Breast epithelium (tissue), 4 donors: ENCODE results near the gene UNC119. TPM values are rescaled to one million over a fixed set of nuclear protein-coding genes. Genes with fewer than 3 reads are reported as not detected.

Experiments used
- DNase-seq, 2 donors: peaks; one replicate each; pipeline ENCODE4 v3.0.0-alpha.2; 2019; ENCODE audit warnings: low spot score in 2 of 2
- H3K27ac ChIP-seq, 2 donors: fragments of 200-600 bp; sonication (generic) in 1 of 2; one replicate each; pipeline ENCODE4 v1.5.1; 2016 to 2019; ENCODE audit warnings: mild to moderate bottlenecking in 1 of 2
- H3K27me3 ChIP-seq, 2 donors: fragments of 200-600 bp; sonication (generic) in 1 of 2; one replicate each; pipeline versions ENCODE4 v1.5.1 to v1.6.0; 2017 to 2019; ENCODE audit warnings: control low read depth in 1 of 2, mild to moderate bottlenecking in 1 of 2
- H3K36me3 ChIP-seq: fragments of 200-600 bp; one replicate; pipeline ENCODE4 v1.5.1; 2019
- H3K4me1 ChIP-seq, 2 donors: fragments of 200-600 bp; sonication (generic); one replicate each; pipeline ENCODE4 v1.5.1; 2016 to 2019; ENCODE audit warnings: control low read depth in 1 of 2
- H3K4me3 ChIP-seq, 3 donors: fragments of 200-600 bp; sonication (generic); 1 replicate in 2 of 3; 2 replicates in 1 of 3; pipeline ENCODE4 v1.5.1; 2016 to 2019; ENCODE audit warnings: mild to moderate bottlenecking in 3 of 3, moderate library complexity in 2 of 3
- H3K9me3 ChIP-seq, 2 donors: fragments of 200-600 bp; sonication (generic) in 1 of 2; one replicate each; pipeline ENCODE4 v1.5.1; 2016 to 2019; ENCODE audit warnings: control low read depth in 1 of 2
- POLR2A ChIP-seq: fragments of 450-650 bp; IDR thresholded peaks from one replicate; pipeline ENCODE4 v1.6.1; 2016; ENCODE audit warnings: antibody characterized with exemption, mild to moderate bottlenecking, moderate library complexity
- POLR2AphosphoS5 ChIP-seq, 3 donors: sonication (generic); formaldehyde crosslinking; IDR thresholded peaks; one replicate each; pipeline ENCODE4 v1.6.1; 2017; ENCODE audit warnings: antibody characterized with exemption in 3 of 3
- intact Hi-C: fragments of 100-400 bp; cut with DNase I; formaldehyde crosslinking; loops from one replicate; pipeline ENCODE4 v1.15.1; 2023; ENCODE audit warnings: low total_unique reads
- total RNA-seq, 3 donors: library from RNA; depleted of rRNA; stranded (reverse); fragments of >200 nt; gene quantifications; one replicate each; pipeline ENCODE4 v1.1.0, GENCODE V29; 2016
- TF ChIP-seq, protein P1 (sequence below), 3 donors: fragments of 450-650 bp; IDR thresholded peaks; one replicate each; pipeline ENCODE4 v1.5.1; 2016 to 2017; ENCODE audit warnings: antibody characterized with exemption in 3 of 3, mild to moderate bottlenecking in 3 of 3, moderate library complexity in 3 of 3

UNC119 gene
- total RNA-seq, 3 donors from 2014 or later, result 19.2 to 34.1 (median 32.9) TPM

- no peaks in the 10 kb centered on the region for H3K27me3 ChIP-seq
- no peaks in the 10 kb centered on the region for H3K4me1 ChIP-seq
- TF ChIP-seq POLR2A (no peak), POLR2AphosphoS5 (IDR thresholded peaks at IDR 0.05) (no peak)
- TF ChIP-seq, protein P1, sequence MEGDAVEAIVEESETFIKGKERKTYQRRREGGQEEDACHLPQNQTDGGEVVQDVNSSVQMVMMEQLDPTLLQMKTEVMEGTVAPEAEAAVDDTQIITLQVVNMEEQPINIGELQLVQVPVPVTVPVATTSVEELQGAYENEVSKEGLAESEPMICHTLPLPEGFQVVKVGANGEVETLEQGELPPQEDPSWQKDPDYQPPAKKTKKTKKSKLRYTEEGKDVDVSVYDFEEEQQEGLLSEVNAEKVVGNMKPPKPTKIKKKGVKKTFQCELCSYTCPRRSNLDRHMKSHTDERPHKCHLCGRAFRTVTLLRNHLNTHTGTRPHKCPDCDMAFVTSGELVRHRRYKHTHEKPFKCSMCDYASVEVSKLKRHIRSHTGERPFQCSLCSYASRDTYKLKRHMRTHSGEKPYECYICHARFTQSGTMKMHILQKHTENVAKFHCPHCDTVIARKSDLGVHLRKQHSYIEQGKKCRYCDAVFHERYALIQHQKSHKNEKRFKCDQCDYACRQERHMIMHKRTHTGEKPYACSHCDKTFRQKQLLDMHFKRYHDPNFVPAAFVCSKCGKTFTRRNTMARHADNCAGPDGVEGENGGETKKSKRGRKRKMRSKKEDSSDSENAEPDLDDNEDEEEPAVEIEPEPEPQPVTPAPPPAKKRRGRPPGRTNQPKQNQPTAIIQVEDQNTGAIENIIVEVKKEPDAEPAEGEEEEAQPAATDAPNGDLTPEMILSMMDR (IDR thresholded peaks at IDR 0.05), result no peak
- H3K4me3 ChIP-seq, result peak overlapping the region; percentile 77 to 99 (median 94)
- H3K9me3 ChIP-seq, result no peaks in the 10 kb centered on the region
- no peaks in the 10 kb centered on the region for H3K36me3 ChIP-seq
- intact Hi-C loops, result no loop called here
- peak overlapping the region in 1 of 2 donors; percentile 90 for H3K27ac ChIP-seq
- DNase-seq, result no peak
These were observed 20.0 kb upstream of the UNC119 start for GRCh38 chr17:28572259-28573039.

DNA sequence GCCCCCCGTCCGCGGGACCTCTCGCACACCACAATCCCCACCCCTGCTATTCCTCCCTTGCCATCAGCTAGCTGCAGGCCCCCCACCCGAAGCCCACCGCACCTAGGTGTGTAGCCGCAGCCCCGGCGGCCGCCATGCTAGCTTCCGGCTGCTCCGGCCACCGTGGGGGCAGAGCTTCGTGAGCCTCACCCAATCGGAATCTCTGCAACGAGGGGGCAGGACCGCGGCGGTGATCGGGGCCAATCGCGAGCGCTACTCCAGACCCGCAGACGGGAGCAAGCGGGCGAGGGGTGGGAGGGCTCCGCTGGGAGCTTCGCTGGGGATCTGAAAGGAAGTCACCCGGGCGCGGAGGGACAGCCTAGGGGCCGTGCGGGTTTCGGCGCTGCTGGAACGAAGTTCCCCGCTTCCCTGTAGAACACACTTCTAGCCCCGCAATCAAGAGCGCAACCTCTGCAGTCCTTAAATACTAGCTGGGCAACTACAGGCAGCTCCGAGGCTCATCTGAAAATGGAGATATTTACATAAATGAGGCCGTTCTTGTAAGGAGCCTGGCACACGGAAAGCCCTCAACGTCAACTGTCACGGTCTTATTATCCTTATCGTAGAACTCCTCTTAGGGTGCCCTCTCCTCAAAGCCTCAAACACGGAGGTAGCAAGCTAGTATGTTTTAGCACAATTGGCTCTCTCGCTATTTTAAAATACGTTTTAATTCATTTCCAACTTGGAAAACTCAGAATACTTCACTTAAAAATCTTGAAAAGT is 19.1 kb upstream of the UNC119 start, which contains the start of gene PIGS:
Gene PIGS (minus strand): TSS at position 164 of the 762 bp plus-strand sequence. CDS start 28 bp downstream, at position 136.
- no peaks in the 10 kb centered on the region for H3K27me3 ChIP-seq
- no peaks in the 10 kb centered on the region for H3K36me3 ChIP-seq
- DNase-seq, result peak; percentile 91 to 94
- intact Hi-C loops, result no loop called here
- H3K9me3 ChIP-seq, result no peaks in the 10 kb centered on the region
- H3K27ac ChIP-seq, result peak within 1 kb of the TSS; percentile 90 to 91
- peak within 1 kb of the TSS; percentile 77 to 99 (median 94) for H3K4me3 ChIP-seq
- TF ChIP-seq, protein P1 (IDR thresholded peaks at IDR 0.05), result no peak
- TF ChIP-seq POLR2AphosphoS5 (IDR thresholded peaks at IDR 0.05) (peak; percentile 62 to 87 (median 66)), POLR2A (peak; percentile 47)
- no peaks in the 10 kb centered on the region for H3K4me1 ChIP-seq

DNA sequence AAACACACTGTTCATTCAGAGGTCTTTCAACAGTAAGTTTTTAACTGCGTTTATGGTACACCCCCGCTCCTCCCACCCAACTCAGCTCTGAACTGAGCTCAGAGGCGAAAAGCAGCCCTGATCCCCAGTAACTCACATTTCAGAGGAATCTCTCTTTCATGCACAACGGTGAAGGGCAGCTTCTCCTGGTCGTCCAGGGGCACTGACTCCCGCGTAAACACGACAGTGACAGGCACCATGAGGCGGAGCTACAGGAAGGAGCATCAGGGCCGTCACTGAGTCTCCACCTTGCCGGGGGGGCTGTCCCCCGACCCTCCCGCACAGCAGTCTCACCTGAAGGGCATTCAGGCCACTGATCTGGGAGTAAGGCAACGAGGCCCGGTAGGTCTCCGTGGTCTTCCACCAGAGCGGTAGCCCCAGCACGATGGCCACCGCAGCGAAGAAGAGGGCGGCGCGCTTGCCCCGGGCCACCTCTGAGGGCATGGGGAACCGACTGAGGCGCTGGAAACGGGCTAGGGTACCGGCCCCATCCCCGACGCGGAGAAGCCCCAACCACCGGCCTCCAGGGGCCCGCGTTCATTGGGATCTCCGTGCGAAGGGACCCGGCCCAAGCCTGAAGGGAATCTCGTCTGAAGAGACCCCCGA is 18.4 kb upstream of the UNC119 start:
- Histone ChIP-seq H3K4me1 (no peaks in the 10 kb centered on the region), H3K27me3 (no peaks in the 10 kb centered on the region), H3K9me3 (no peaks in the 10 kb centered on the region), H3K27ac (peak overlapping the region; percentile 90 to 91), H3K36me3 (no peaks in the 10 kb centered on the region), H3K4me3 (peak overlapping the region; percentile 77 to 99 (median 94))
- TF ChIP-seq POLR2AphosphoS5 (IDR thresholded peaks at IDR 0.05) (no peak), POLR2A (no peak)
- TF ChIP-seq, protein P1 (IDR thresholded peaks at IDR 0.05), result no peak
- intact Hi-C loops, result no loop called here
- DNase-seq, result peak in 1 of 2 donors; percentile 33

- Histone ChIP-seq H3K27me3 (no peaks in the 10 kb centered on the region), H3K4me1 (no peaks in the 10 kb centered on the region), H3K9me3 (no peaks in the 10 kb centered on the region), H3K27ac (no peak overlapping the region), H3K4me3 (no peak overlapping the region), H3K36me3 (no peaks in the 10 kb centered on the region)
- DNase-seq, result no peak
- TF ChIP-seq, protein P1 (IDR thresholded peaks at IDR 0.05), result no peak
- intact Hi-C loops, result no loop called here
These were observed 17.0 kb upstream of the UNC119 start for GRCh38 chr17:28569446-28569845.
